HG03342 (cell line): Measurements from ENCODE around the gene BCAS3.

Experiments used
- ATAC-seq: cut with Tn5 transposase; IDR thresholded peaks from one replicate; pipeline ENCODE4 v1.9.1; 2021; ENCODE audit warnings: mild to moderate bottlenecking, moderate library complexity; ENCODE audit not compliant: unreplicated experiment

The BCAS3 gene

DNA sequence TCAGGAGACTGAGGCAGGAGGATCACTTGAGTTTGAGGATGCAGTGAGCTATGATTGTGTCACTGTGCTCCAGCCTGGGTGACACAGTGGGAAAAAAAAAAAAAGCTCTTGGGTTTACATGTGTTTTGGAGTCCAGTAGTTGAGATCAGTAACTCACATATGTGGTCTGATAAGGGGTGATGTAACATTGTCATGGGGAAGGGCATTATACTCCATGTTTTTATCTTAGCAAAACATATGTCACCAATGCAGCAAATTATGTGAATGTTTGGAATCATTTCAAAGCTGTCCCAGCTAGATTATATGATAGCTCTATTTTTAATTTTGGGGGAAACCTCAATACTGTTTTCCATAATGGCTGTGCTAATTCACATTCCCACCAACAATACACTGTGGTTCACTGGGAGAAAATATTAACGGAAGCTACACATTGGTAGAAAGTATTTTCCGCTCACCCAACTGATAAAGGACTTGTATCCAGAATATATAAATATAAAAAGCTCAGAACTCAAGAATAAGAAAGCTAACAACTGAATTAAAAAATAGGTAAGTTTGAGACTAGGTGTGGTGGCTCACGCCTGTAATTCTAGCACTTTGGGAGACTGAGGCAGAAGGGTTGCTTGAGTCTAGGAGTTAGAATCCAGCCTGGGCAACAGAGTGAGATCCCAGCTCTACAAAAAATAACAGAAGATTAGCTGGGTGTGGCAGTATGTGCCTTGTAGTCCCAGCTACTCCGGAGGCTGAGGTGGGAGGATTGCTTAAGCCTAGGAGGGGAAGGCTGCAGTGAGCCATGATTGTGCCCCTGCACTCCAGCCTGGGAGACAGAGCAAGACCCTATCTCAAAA, 497.9 kb downstream of the BCAS3 start:
- no peak for ATAC-seq

GRCh38 chr17:61177351-61177750, 499.7 kb downstream of the BCAS3 start:
- no peak for ATAC-seq

DNA sequence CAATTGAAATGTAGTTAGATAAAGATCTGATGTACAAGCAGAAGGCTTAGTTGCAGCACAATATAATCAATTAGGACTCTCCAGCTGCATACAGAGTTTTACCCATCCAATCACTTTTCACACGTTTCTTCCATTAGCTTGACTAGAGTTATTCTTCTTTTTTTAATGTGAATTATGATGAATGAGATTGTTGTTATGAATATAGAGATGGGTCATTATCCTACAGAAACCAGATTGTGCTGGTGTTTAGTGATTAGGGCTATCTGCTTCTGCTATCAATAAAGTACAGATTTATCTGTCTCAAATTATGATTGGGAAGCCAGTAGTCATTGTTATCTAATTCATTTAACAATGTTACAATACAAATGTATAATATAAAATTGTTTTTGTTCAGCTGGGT, 500.6 kb downstream of the BCAS3 start:
- ATAC-seq = no peak

- no peak for ATAC-seq
Observed at GRCh38 chr17:61179380-61179806, 501.7 kb downstream of the BCAS3 start.

- ATAC-seq = no peak
Observed at GRCh38 chr17:61183793-61184192, 506.1 kb downstream of the BCAS3 start.

GRCh38 chr17:61185385-61185784, 507.7 kb downstream of the BCAS3 start:
- ATAC-seq = no peak

DNA sequence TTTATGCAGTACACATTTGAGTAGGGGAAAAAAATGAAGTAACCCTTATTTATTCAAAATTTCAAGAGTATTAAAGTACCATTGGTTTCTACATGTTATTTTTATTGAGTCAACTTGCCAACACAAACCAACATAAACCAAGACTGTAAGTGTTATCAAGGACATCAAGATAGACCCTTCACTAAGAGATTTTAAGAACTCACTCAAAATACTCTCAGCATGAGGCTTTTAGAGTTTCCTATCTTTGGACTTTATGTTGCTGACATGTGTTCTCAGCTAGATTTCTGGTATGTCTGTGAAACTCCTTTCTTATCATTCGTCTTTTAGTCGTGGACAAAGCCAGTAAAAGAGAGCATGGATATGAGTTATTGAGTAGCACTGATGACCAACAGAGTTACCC, 509.4 kb downstream of the BCAS3 start:
- no peak for ATAC-seq

- ATAC-seq = no peak
Observed at GRCh38 chr17:61188081-61188480, 510.4 kb downstream of the BCAS3 start.

- ATAC-seq = no peak
Observed at GRCh38 chr17:61189968-61190367, 512.3 kb downstream of the BCAS3 start.

- ATAC-seq = no peak
Observed at GRCh38 chr17:61196302-61196704, 518.7 kb downstream of the BCAS3 start.

GRCh38 chr17:61196799-61197198, 519.1 kb downstream of the BCAS3 start:
- ATAC-seq = no peak

DNA sequence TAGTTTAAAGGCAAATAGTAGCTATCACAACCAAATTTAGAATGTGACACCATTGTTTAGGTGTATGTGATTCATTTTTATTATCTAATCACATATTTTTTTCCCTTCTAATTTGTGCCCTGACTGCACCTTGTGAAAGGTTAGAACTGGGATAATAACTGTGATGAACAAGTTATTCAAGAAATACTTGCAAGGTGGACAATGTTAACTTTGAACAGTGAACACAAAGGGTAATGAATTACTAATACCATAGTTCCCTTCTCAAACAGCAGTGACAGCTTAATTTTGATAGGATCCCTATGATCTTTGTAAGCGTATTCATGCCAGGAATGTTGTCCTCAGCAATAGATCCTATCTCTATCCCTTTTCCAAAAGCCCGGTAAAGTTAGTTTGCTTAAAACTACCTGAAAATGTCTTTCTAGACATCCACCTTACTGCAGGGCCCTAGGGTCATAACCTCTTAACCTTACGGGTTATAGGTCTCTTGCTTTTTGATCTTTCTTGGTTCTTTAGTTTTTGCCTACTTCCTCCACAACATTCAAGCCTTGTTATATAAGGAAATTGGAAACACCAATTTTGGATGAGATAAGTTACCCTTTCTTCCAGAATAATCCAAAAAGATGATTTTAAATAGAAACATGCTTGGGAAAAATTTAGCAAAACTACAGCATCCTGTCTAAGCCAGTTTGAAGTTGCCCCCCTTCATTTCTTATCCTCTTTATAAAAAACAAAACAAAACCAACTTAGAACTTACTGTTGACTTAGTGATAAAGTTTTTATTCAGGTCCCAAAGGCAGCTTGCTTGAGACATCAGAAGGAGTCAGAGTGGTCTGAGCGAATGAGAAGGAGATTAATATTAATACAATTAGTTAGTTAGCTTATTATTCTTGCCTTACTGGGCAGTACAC, 522.0 kb downstream of the BCAS3 start:
- ATAC-seq = no peak

- no peak for ATAC-seq
Observed at GRCh38 chr17:61200339-61200715, 522.7 kb downstream of the BCAS3 start.

- no peak for ATAC-seq
Observed at GRCh38 chr17:61201211-61201610, 523.6 kb downstream of the BCAS3 start.

- no peak for ATAC-seq
Observed at GRCh38 chr17:61202564-61202963, 524.9 kb downstream of the BCAS3 start.

DNA sequence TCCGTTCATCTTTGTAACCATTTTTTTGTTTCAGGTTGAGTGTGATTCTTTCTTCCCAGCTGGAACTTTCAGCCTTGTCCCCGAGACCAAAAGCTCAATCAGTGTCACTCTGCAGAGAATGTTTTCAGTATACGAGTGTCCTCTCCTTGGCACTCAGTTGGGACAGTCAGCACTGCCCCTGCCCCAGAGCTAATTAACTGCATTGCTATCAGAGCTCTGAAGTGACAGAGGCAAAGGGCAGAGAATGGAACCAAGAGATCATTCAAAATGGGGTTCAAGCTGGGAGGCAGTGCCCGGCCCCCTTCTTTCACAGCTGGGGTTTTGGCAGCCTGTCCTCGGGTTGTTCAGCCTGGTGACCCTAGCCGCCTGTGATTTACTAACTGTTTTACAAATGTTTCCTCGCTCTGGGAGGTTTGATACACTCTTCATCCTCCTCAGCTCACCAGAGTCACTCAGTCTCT, 526.0 kb downstream of the BCAS3 start:
- no peak for ATAC-seq

GRCh38 chr17:61204456-61204855, 526.8 kb downstream of the BCAS3 start:
- no peak for ATAC-seq

GRCh38 chr17:61205401-61205800, 527.8 kb downstream of the BCAS3 start:
- no peak for ATAC-seq

- ATAC-seq = no peak
Observed at GRCh38 chr17:61205931-61206330, 528.3 kb downstream of the BCAS3 start.

DNA sequence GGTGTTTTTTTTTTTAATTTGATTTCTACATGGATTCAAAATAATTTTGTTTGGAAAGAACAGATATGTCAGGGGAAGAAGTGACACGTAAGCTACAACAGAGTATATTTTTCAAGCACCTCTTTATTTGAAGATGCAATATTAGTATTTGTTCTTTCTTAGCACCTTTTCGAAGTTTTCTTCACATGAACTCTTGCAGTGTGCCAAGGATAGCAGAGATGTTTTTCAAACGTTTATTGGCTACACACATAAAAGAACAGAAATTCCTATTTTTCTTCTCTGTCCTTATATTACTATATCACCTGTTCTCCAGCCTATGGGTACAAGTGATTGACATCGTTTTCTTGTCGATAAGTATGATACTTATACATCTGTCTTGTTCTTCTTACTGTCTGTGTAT, 529.3 kb downstream of the BCAS3 start:
- ATAC-seq = no peak

- ATAC-seq = no peak
Observed at GRCh38 chr17:61208301-61209105, 530.9 kb downstream of the BCAS3 start.
